SK-N-SH treated with all-trans-retinoic acid at 6 μM for 48 hours (cell line): ENCODE measurements around the gene CHKA.

Source experiments
- ATAC-seq: fragments of 200-7000 bp; cut with Tn5 transposase; 3 replicates; pipeline ENCODE4 v1.9.1; 2020; ENCODE audit warnings: mild to moderate bottlenecking, moderate library complexity
- ARNTL ChIP-seq: fragments of 450-650 bp; formaldehyde crosslinking; IDR thresholded peaks from 2 replicates; pipeline ENCODE4 v1.5.0; 2020; ENCODE audit warnings: low read depth, mild to moderate bottlenecking, moderate library complexity, borderline replicate concordance
- BACH2 ChIP-seq: fragments of 250-450 bp; sonication (Bioruptor Pico); IDR thresholded peaks from 2 replicates; pipeline ENCODE4 v1.9.0; 2021; ENCODE audit warnings: mild to moderate bottlenecking, borderline replicate concordance
- CREB5 ChIP-seq: fragments of 250-450 bp; sonication (Bioruptor Pico); IDR thresholded peaks from 2 replicates; pipeline ENCODE4 v1.5.1; 2020; ENCODE audit warnings: low read depth, mild to moderate bottlenecking, moderate library complexity
- CSDC2 ChIP-seq: fragments of 250-450 bp; sonication (Bioruptor Pico); IDR thresholded peaks from 2 replicates; pipeline ENCODE4 v1.5.0; 2020; ENCODE audit warnings: mild to moderate bottlenecking, moderate library complexity
- CSRNP3 ChIP-seq: fragments of 250-450 bp; sonication (Bioruptor Pico); IDR thresholded peaks from 2 replicates; pipeline ENCODE4 v1.5.1; 2021; ENCODE audit warnings: mild to moderate bottlenecking, moderate library complexity
- ESRRG ChIP-seq: fragments of 250-450 bp; sonication (Bioruptor Pico); IDR thresholded peaks from 2 replicates; pipeline ENCODE4 v1.6.1; 2021; ENCODE audit warnings: mild to moderate bottlenecking
- GLIS3 ChIP-seq: fragments of 250-450 bp; sonication (Bioruptor Pico); IDR thresholded peaks from 2 replicates; pipeline ENCODE4 v1.5.0; 2020; ENCODE audit warnings: mild to moderate bottlenecking, moderate library complexity
- ISL1 ChIP-seq: fragments of 250-450 bp; sonication (Bioruptor Pico); IDR thresholded peaks from 2 replicates; pipeline ENCODE4 v2.1.2; 2022; ENCODE audit warnings: mild to moderate bottlenecking, moderate library complexity
- OSR1 ChIP-seq: fragments of 250-450 bp; sonication (Bioruptor Pico); IDR thresholded peaks from 2 replicates; pipeline ENCODE4 v1.8.0; 2022; ENCODE audit warnings: moderate library complexity, mild to moderate bottlenecking, inconsistent platforms
- PATZ1 ChIP-seq: fragments of 250-450 bp; sonication (Bioruptor Pico); IDR thresholded peaks from 2 replicates; pipeline ENCODE4 v1.8.0; 2020; ENCODE audit warnings: mild to moderate bottlenecking, moderate library complexity, borderline replicate concordance
- POU6F1 ChIP-seq: fragments of 250-450 bp; sonication (Bioruptor Pico); IDR thresholded peaks from 2 replicates; pipeline ENCODE4 v1.8.0; 2021; ENCODE audit warnings: low read depth, mild to moderate bottlenecking, moderate library complexity, borderline replicate concordance
- PPARA ChIP-seq: fragments of 250-450 bp; sonication (Bioruptor Pico); IDR thresholded peaks from 2 replicates; pipeline ENCODE4 v1.5.0; 2020; ENCODE audit warnings: mild to moderate bottlenecking, borderline replicate concordance
- RARB ChIP-seq: fragments of 250-450 bp; sonication (Bioruptor Pico); IDR thresholded peaks from 2 replicates; pipeline ENCODE4 v1.8.0; 2021; ENCODE audit warnings: mild to moderate bottlenecking, moderate library complexity
- SNAI2 ChIP-seq: fragments of 250-450 bp; sonication (Bioruptor Pico); IDR thresholded peaks from 2 replicates; pipeline ENCODE4 v1.5.0; 2020; ENCODE audit warnings: mild to moderate bottlenecking, moderate library complexity
- TCF4 ChIP-seq: fragments of 250-450 bp; sonication (Bioruptor Pico); IDR thresholded peaks from 2 replicates; pipeline ENCODE4 v1.8.0; 2021; ENCODE audit warnings: mild to moderate bottlenecking, moderate library complexity, borderline replicate concordance
- TOX ChIP-seq: fragments of 250-450 bp; sonication (Bioruptor Pico); IDR thresholded peaks from 2 replicates; pipeline ENCODE4 v1.8.0; 2021; ENCODE audit warnings: mild to moderate bottlenecking, moderate library complexity, borderline replicate concordance
- ZC3H10 ChIP-seq: fragments of 250-450 bp; sonication (Bioruptor Pico); IDR thresholded peaks from 2 replicates; pipeline ENCODE4 v1.5.1; 2021; ENCODE audit warnings: mild to moderate bottlenecking, moderate library complexity
- ZFP3 ChIP-seq: fragments of 250-450 bp; sonication (Bioruptor Pico); IDR thresholded peaks from 2 replicates; pipeline ENCODE4 v1.5.0; 2020; ENCODE audit warnings: mild to moderate bottlenecking, moderate library complexity
- ZFP30 ChIP-seq: fragments of 450-650 bp; formaldehyde crosslinking; IDR thresholded peaks from 2 replicates; pipeline ENCODE4 v1.5.0; 2022; ENCODE audit warnings: mild to moderate bottlenecking, moderate library complexity
- ZNF565 ChIP-seq: fragments of 450-650 bp; formaldehyde crosslinking; conservative IDR thresholded peaks from 2 replicates; pipeline ENCODE4 v1.5.0; 2020; ENCODE audit warnings: low read depth, mild to moderate bottlenecking, moderate library complexity
- ZNF70 ChIP-seq: fragments of 450-650 bp; formaldehyde crosslinking; IDR thresholded peaks from 2 replicates; pipeline ENCODE4 v1.5.0; 2020; ENCODE audit warnings: mild to moderate bottlenecking, moderate library complexity
- ZNF8 ChIP-seq: fragments of 450-650 bp; formaldehyde crosslinking; IDR thresholded peaks from 2 replicates; pipeline ENCODE4 v1.5.0; 2020; ENCODE audit warnings: mild to moderate bottlenecking, moderate library complexity

CHKA gene

GRCh38 chr11:68044898-68045351, 76.3 kb downstream of the CHKA start:
- no peak for TF ChIP-seq GLIS3 (CRISPR knock-in tag)
- no peak for TF ChIP-seq PPARA (CRISPR knock-in tag)
- no peak for TF ChIP-seq CSDC2 (CRISPR knock-in tag)
- no peak for TF ChIP-seq ZNF70 (CRISPR knock-in tag)
- no peak for TF ChIP-seq POU6F1 (CRISPR knock-in tag)
- no peak for TF ChIP-seq ZC3H10 (CRISPR knock-in tag)
- no peak for TF ChIP-seq ZFP3 (CRISPR knock-in tag)
- TF ChIP-seq BACH2 (CRISPR knock-in tag), result no peak
- TF ChIP-seq ESRRG (CRISPR knock-in tag), result no peak
- TF ChIP-seq RARB, result no peak
- no peak for TF ChIP-seq OSR1
- no peak for TF ChIP-seq SNAI2 (CRISPR knock-in tag)
- TF ChIP-seq CSRNP3 (CRISPR knock-in tag), result no peak
- no peak for TF ChIP-seq TOX (CRISPR knock-in tag)
- TF ChIP-seq ZFP30 (CRISPR knock-in tag), result no peak
- TF ChIP-seq ZNF8 (CRISPR knock-in tag), result no peak
- no peak for TF ChIP-seq PATZ1
- no peak for TF ChIP-seq TCF4 (CRISPR knock-in tag)
- no peak for TF ChIP-seq ZNF565 (CRISPR knock-in tag)
- TF ChIP-seq ARNTL, result no peak
- ATAC-seq, result no peak

GRCh38 chr11:68044145-68044813, 76.9 kb downstream of the CHKA start:
- no peak for ATAC-seq
- no peak for TF ChIP-seq CREB5 (CRISPR knock-in tag)
- no peak for TF ChIP-seq ZNF565 (CRISPR knock-in tag)
- no peak for TF ChIP-seq CSDC2 (CRISPR knock-in tag)
- no peak for TF ChIP-seq GLIS3 (CRISPR knock-in tag)
- no peak for TF ChIP-seq ZFP30 (CRISPR knock-in tag)
- TF ChIP-seq TCF4 (CRISPR knock-in tag), result no peak
- no peak for TF ChIP-seq POU6F1 (CRISPR knock-in tag)
- TF ChIP-seq RARB, result no peak
- no peak for TF ChIP-seq BACH2 (CRISPR knock-in tag)
- no peak for TF ChIP-seq ISL1 (CRISPR knock-in tag)
- TF ChIP-seq ZC3H10 (CRISPR knock-in tag), result no peak
- TF ChIP-seq ARNTL, result no peak
- TF ChIP-seq ESRRG (CRISPR knock-in tag), result no peak
